Left colon (tissue), 2 donors: Measurements from ENCODE around the gene ANKRD66. TPM values are rescaled to one million over a fixed set of nuclear protein-coding genes. Genes with fewer than 3 reads are reported as not detected.
"Not testable (repeated sequence)": the region's sequence is repeated elsewhere in the genome, so short reads cannot be mapped to it uniquely, and the experiment has no call there.

Experiments used
- ATAC-seq: fragments of 200-7000 bp; cut with Tn5 transposase; one replicate; pipeline ENCODE4 v1.9.1; 2020; ENCODE audit warnings: mild to moderate bottlenecking, moderate library complexity
- DNase-seq, 2 donors: peaks; one replicate each; pipeline ENCODE4 v3.0.0-alpha.2; 2020
- intact Hi-C, 2 donors: fragments of 100-400 bp; cut with DNase I in 1 of 2; cut with micrococcal nuclease in 1 of 2; formaldehyde crosslinking; loops; one replicate each; pipeline versions ENCODE4 v1.11.2 to v1.14.0; 2022; cut with DNase I, micrococcal nuclease
- long read RNA-seq: library from polyadenylated mRNA; unstranded; transcript quantifications from one replicate; pipeline ENCODE4 v2.0.0, GENCODE V29; 2021
- total RNA-seq, 2 donors: library from RNA; stranded (reverse); fragmentation: NEBNext Ultra II Directional; extraction: Animal tissue kit (Norgen Biotek cat#: 25700); gene quantifications; one replicate each; pipeline ENCODE4 v1.2.1, GENCODE V29; 2021
- donor health status: DM: no; HTN: no; CAD: no.
- donor health status: DM: yes; HTN: yes; CAD: no.

Gene ANKRD66
- not detected for total RNA-seq
- long read RNA-seq: 0 reads

GRCh38 chr6:46746696-46747095 is at the start of gene ANKRD66:
Gene ANKRD66 (plus strand): TSS chr6:46746933. CDS start chr6:46751949, 5,016 bp downstream.
- DNase-seq (no peak), ATAC-seq (no peak)
- intact Hi-C loops: no loop called here

DNA sequence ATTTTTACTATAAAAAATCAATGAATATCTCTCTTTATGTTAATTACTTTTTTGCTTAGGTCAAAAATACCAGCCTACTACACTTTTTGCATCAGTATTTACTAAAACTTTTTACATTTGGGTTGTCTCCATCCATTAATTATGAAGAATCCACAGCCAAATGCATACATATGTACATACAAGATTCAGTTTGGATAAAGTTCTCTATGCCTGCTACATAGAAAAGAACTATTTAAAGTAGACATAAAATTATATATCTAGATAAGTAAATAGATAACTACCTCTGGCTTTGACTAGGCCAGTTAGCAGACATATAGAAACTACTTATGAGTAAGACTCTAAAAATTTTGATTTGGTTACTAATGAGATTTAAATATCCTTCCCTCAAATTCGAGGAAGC is 46.8 kb upstream of the ANKRD66 start:
- intact Hi-C loops: no loop called here
- ATAC-seq: no peak
- DNase-seq: no peak

- DNase-seq (no peak), ATAC-seq (peak; percentile 34)
- intact Hi-C loops: no loop called here
Observed at GRCh38 chr6:46704562-46704961, 42.2 kb upstream of the ANKRD66 start.

DNA sequence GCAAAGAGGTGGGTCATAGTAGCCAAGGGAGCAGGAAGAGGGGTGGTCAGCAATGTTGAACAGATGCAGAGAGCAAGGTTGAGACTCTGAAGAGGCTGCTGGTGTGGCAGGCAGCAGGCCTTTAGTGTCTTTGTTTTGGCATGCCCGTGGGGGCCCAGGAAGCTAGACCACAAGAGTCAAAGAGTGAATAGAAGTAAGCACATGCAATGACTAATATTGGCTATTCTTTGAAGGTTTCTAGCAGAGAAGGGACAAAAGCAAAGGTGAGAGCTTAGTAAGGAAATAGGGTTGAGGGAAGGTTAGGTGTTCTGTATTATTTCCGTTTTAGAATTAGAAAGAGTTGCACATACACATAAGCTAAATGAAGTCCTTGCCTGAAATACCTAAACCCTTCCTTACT is 40.3 kb upstream of the ANKRD66 start:
- ATAC-seq: no peak
- intact Hi-C loops: no loop called here
- no peak for DNase-seq

- ATAC-seq (no peak), DNase-seq (no peak)
Observed at GRCh38 chr6:46711491-46711890, 35.2 kb upstream of the ANKRD66 start.

GRCh38 chr6:46715141-46715540 is 31.6 kb upstream of the ANKRD66 start:
- DNase-seq: no peak
- intact Hi-C loops: no loop called here
- ATAC-seq: no peak

More at GRCh38 chr6:46711491-46711890, 35.2 kb upstream of the ANKRD66 start:
- intact Hi-C loops: no loop called here

DNA sequence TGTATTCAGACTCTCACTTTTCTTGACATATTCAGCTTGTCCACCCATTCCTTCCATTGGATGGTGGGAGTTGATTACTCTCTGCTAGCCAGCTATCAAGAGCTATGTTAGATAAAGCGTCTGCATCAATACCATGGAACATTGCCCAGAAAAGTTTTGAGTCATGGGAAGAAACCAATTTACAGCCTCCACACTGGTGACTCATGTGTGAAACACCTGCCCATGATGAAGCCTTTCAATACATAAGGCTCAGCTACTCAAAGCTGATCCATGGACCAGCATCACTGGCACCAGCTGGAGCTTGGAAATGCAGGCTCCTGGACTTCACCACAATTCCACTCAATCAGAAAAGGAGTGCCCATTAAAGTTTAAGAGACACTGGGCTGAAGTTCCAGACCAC is 27.6 kb upstream of the ANKRD66 start:
- no peak for ATAC-seq
- no peak for DNase-seq
- intact Hi-C loops: no loop called here

- intact Hi-C loops: no loop called here
- ATAC-seq (no peak), DNase-seq (no peak)
Observed at GRCh38 chr6:46720401-46720800, 26.3 kb upstream of the ANKRD66 start.

DNA sequence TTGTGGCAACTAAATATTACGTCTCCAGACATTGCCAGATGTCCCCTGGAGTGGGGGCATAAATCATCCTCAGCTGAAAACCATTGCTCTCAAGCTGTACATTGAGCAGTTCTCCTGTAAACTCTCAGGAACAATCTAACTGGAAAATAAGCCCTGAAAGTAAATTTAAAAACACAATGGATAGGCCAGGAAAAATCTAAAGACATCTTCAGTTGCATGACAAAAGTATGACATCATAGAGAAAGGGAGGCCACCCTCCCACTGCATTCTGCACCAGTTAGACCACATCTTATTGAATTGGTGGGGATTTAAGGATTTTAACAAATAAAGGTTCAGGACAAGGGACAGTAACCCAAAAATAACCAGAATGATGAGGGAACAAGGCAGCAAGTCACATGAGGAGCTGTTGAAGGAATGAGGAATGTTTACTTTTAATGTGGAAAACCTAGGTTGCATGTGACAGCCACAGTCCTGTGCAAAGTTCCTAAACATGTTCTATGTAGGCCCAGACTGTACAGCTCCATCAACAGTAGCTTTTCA is 16.9 kb upstream of the ANKRD66 start:
- intact Hi-C loops: no loop called here
- ATAC-seq: no peak
- DNase-seq: no peak

GRCh38 chr6:46730921-46731461 is 15.7 kb upstream of the ANKRD66 start:
- no peak for ATAC-seq
- DNase-seq: no peak
- intact Hi-C loops: no loop called here

DNA sequence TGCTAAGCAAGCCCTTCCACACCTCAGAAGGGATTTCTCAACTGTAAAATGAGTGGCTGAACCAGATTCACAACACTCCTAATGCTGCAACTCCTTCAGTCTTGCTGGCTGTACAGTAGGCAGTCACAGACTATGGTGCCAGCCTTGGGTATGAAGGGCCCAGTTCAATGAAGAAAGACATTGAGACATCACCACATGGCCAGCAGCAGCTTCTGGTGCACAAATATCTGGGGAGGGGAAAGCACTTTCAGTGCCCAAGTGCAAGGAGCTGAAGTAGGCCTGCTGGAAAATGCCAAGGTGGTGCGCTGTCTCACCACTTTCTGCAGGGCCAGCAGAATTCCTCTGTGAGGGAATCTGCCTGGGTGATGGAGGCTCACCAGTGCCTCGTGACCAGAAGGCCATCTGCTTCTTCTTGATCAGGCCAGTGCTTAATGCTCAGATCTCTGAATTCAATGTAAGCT is 13.4 kb upstream of the ANKRD66 start:
- ATAC-seq (no peak), DNase-seq (no peak)
- intact Hi-C loops: no loop called here

GRCh38 chr6:46734867-46735719 is 11.6 kb upstream of the ANKRD66 start, which contains the start of gene PLA2G7:
Gene PLA2G7 (minus strand): TSS chr6:46735375. CDS start chr6:46722891, 12,484 bp downstream.
- DNase-seq: peak in 1 of 2 donors; percentile 29
- intact Hi-C loops: no loop called here

GRCh38 chr6:46735720-46736031 is 11.1 kb upstream of the ANKRD66 start:
- DNase-seq (no peak), ATAC-seq (no peak)
- intact Hi-C loops: no loop called here

More at GRCh38 chr6:46734867-46735719, 11.6 kb upstream of the ANKRD66 start, which contains the start of gene PLA2G7:
- ATAC-seq: peak; percentile 65

DNA sequence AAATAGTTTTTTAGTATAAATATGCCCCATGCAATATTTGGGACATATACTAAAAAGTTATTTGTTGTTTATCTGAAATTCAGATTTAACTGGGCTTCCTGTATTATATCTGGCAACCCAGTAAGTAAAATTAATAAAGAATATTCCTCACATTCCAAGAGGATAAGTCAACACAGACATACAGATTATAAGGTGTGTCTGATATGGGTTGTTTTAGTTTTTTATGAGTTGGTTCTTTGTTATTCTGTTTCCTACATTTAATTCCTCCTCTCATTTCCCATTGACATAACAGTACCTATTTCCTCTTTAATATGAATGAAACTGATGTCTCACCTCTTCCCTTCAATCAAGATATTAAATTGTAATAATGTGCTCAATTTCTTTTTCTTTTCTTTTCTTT is 9.8 kb upstream of the ANKRD66 start:
- DNase-seq (no peak), ATAC-seq (no peak)
- intact Hi-C loops: no loop called here

DNA sequence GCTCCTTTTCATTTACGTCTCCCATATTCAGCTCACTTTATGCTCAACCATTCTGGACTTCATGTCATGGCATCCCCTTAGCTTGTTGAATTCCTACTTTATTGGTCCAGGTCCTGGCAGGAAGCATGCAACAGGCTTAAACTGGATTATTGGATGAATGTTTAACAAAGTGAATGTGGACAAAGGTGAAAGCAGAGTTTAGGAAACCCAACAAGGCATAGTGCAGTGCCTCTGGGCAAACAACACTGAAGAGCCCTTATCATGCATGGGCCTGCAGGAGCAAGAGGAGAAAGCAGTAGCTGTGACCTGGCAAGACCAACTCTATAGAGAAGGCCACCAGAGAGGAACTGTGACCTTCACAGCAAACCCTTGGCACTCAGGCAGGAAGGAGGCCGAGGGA is 5.3 kb upstream of the ANKRD66 start:
- ATAC-seq (no peak), DNase-seq (no peak)
- intact Hi-C loops: no loop called here

DNA sequence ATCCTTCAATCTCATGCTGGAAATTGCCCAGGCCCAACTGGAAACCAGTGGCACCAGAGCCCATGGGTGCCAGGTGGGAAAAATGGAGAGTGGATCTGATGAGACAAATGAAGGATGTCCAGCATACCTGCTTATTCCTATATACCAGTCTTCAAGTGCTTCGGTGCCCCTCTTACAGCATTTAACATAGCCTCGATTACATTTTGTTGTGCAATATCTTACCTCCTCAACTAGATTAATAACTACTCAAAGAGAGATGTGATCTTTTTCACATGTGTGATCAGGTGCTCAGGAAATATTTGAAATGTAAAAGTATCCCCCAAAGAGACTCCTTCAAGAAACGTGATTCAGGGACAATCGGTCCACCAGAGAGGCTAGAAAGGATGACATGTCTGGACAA is 4.8 kb upstream of the ANKRD66 start:
- ATAC-seq (no peak), DNase-seq (no peak)
- intact Hi-C loops: no loop called here

DNA sequence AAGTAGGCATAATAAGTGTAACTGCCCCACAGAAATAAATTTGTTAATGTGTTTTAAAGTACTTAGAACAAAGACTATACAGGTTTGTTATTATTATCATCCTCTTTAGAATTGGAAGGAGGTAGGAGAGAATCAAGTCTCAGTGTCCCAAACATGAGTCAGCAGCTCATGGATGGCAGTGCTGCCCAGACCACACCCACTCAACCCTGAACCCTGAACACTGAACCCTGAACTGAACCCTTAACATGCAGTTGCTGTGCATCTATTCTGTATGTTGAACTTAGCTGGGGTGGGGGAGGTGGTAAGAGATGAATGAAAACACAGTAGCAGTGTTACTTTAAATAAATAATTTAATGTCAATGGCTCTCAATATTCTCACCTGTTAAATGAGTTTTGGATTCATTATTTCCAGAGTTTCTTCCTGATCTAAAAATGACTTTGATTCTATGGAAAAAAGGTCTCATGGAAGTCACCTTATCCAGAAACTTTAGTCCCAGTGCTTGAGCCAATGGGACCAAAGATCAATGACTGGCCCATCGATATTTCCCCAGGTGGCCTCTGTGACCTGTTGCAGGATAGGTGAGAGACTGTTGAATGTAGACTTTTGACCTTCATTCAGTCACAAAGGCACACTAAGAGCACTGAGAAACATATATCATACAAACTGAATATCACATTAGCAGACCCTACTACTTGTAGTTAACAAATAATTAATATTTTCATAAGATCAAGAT is 3.1 kb upstream of the ANKRD66 start:
- intact Hi-C loops: no loop called here
- no peak for DNase-seq
- peak; percentile 65 for ATAC-seq

GRCh38 chr6:46744159-46744725 is 2.5 kb upstream of the ANKRD66 start:
- intact Hi-C loops, ATAC-seq, DNase-seq: not testable (repeated sequence)

DNA sequence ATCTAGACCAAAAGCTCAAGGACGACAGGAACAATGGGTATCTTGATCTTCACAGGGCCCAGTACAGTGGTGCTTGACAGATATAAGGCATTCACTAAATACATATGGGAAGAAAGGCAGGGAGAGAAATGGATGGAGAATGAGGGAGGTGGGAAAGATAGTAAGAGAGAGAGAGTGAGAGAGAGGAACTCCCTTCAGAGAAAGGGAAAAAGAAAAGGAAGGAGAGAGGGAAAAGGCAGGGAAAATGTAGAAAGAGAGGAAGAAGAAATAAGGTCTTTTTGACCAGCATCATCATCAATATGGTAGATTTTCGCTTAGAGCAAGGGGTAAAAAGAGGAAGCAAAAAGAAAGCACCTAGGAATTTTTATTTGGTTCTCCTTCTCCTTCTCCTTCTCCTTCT is 760 bp upstream of the ANKRD66 start:
- DNase-seq: no peak
- intact Hi-C loops: no loop called here
- no peak for ATAC-seq
